ENCODE data around the gene RNF214.
"Not testable (repeated sequence)": the region's sequence is repeated elsewhere in the genome, so short reads cannot be mapped to it uniquely, and the experiment has no call there.

The RNF214 gene

DNA sequence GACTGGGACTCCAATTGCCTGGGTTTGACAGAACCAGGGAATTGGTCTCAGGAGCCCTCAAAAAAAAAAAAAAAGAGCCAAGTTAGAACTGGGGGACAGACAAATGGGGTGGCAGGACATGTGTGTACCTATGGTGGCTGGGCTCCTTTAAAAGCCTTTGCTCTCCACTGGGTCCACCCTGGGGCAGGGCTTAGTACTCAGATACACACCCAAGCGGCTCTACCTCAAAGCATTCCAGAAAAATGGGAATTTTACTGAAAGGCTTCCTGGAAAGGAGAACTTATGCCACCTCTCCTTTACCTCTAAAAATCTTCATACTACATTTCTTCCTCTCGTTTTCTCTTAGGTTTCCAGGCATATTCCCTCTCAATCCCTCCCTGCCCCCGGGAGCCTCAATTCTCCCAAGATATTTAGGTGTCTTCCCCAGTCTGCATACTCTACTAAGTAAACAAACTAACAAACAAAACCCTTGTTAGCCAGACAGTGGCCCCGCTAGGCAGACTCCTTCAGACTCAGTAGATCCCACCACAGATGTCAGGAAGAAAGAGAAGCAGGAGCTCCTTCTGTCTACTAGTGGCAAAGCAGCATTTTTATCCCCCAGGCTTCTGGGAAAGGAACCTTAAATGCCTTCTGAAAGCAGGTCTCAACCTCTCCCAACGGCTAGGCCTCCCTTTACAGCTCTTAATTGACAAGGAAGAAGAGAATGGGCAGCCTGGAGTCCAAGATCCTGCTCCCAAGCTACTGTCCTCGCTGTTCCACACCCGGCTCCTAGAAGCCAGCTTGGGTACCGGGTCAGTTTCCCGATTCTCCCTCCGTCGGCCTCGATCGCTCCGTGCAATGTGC, 1.3 kb upstream of the RNF214 start:
- DNase-seq (ENCODE audit: low spot score), result no peak

- DNase-seq (ENCODE audit: low spot score), result no peak
These were observed 704 bp upstream of the RNF214 start, which contains the start of gene PCSK7 for GRCh38 chr11:117231842-117232091. Gene PCSK7, minus strand, starts transcription at chr11:117232073. Its CDS starts 2,229 bp downstream, at chr11:117229844.

- DNase-seq (ENCODE audit: low spot score), result no peak
These were observed 489 bp downstream of the RNF214 start for GRCh38 chr11:117232911-117233409.

- no peak for DNase-seq (ENCODE audit: low spot score)
These were observed 5.8 kb downstream of the RNF214 start for GRCh38 chr11:117238221-117238620.

- no peak for DNase-seq (ENCODE audit: low spot score)
These were observed 6.8 kb downstream of the RNF214 start for GRCh38 chr11:117239295-117239694.

DNA sequence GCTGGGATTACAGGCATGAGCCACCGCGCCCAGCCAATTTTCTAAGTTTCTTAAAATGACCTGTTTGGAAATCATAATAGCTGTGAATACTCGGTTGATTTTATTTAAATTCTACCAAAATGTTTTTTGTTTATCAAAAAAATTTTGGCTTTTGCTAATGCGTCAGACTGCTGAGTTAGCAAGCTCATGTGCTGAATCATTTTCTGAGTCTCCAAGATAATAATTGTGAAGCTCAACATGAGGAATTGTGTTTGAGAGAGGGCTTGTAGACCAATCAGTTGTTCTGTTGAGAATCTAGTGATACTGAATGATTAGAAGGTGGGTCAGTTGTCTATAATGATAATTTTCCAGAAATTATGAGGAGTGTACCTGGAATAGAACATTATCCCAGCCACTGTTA, 15.9 kb downstream of the RNF214 start:
- DNase-seq (ENCODE audit: low spot score), result no peak

GRCh38 chr11:117249571-117249970, 17.1 kb downstream of the RNF214 start:
- DNase-seq (ENCODE audit: low spot score), result no peak

DNA sequence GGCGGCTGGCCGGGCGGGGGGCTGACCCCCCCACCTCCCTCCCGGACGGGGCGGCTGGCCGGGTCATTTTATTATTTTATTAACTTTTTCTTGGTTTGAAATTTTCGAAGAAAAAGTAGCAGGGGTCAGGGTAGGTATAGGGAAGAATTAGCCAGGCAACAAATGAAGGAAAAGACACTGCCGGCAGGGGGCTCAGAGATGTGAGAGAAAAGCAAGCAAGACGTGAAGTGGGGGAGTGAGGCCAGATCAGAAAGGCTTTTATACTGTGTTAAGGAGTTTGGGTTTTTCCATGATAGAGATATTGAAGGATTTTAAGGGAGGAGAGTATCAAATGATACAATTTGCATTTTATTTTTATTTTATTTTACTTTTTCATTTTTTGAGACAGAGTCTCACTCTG, 19.0 kb downstream of the RNF214 start:
- no peak for DNase-seq (ENCODE audit: low spot score)

DNA sequence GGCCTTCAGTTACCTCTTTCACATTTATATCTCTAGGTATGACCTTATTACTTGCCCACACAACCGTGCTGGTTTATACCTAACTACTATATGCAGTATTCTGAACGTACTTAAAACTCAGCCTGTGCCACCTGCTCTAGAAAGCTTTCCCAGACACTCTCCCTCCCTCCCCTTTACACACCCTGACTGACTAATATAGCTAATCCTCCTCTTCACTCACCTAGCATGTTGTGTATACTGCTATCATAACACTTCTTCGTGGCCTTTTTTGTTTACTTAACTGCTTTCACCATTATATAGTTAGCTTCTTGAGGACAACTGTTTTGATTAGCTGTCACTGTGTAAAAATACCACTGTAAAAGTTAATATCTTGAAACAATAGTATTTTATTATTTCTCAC, 23.5 kb downstream of the RNF214 start:
- no peak for DNase-seq (ENCODE audit: low spot score)

GRCh38 chr11:117256573-117256972, 24.1 kb downstream of the RNF214 start:
- DNase-seq (ENCODE audit: low spot score), result no peak

- DNase-seq (ENCODE audit: low spot score), result no peak
These were observed 26.1 kb downstream of the RNF214 start for GRCh38 chr11:117258576-117258975.

DNA sequence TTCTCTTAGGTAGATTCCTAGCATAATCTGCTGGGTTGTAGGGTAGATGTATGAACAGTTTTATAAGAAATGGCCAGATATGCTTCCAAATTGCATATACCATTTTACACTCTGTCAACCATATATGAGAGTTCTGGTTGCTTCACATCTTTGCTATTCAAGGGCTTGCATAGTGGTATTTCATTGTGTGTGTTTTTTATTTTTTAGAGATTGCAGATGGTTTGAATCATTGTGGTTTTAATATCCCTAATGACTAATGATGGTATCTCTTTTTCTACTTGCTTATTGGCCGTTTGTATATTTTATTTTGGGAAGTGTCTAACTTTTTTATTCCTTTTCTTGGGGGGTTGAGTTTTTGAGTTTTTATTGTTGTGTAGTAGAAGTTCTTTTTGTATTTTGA, 26.9 kb downstream of the RNF214 start:
- no peak for DNase-seq (ENCODE audit: low spot score)

DNA sequence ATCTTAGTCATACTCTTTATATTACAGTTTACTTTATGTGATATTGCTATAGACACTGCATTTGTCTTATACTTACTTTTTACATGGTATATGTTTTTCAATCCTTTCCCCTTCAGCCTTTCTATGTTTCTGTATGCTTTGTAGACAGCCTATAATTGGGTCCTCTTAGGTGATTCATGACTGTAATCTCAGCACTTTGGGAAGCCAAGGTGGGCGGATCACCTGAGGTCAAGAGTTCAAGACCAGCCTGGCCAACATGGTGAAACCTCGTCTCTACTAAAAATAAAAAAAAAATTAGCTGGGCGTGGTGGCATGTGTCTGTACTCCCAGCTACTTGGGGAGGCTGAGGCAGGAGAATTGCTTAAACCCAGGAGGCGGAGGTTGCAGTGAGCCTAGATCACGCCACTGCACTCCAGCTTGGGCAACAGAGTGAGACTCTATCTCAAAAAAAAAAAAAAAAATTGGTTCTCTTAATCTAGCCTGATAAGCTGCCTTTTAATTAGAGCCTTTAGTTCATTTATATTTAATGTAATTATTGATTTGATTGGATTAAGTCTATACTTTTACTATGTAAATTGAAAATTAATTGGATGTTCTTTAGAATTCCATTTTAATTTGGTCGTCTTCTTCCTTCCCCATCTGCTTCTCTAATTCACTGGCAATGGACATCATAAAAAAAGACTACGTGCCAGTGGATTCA, 32.3 kb downstream of the RNF214 start:
- DNase-seq (ENCODE audit: low spot score), result not testable (repeated sequence)

DNA sequence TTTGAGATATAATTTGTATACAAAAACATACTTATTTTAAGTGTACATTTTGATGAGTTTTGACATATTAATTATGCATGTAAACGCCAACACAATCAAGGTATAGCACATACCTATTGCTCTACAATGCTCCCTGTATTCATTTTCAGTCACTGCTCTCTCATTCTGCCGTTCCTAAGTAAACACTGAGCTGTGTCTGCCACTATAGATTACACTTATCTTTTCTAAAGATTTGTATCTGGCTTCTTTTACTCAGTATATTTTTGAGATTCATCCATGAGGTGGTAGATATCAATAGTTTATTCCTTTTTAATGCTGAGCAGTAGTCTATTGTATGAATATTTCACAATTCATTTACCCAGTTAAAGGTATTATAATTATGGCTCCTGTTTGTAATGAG, 33.3 kb downstream of the RNF214 start:
- DNase-seq (ENCODE audit: low spot score), result no peak

DNA sequence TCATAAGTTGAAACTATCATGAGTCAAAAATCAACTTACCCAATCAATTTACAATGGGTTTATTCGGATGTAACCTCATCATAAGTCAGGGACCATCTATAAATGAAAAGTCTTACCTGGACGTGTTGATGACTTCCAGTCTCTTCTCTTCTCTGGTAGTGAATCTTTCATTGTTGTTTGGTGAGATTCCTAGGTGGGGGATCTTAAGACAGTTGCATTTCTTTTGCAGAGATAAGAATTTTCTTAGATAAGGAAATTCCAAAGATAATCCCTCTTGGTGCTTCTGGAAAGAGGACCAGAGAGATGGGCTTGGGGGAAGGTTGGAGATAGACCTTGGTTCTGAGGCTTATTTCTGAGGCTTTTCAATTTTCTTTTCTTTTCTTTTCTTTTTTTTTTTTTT, 37.4 kb downstream of the RNF214 start:
- DNase-seq (ENCODE audit: low spot score), result no peak

DNA sequence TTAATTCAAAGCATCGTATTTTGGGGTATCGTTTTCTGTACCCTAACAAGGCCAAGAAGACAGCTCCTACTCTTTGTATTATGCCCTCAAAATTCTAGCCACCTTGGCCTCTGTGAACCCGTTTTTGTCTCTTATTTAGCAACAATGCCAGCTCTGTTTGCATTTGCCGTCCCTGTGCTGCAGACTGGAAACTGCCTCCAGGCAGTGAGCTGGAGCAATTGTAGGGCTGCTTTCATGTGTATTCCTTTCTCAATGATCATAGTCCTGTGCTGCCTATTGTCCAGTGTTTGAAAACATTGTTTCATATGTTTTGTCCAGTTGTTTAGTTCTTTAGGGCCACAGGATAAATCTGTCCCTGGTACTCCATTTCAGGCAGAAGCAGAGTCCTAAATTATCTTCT, 38.7 kb downstream of the RNF214 start:
- no peak for DNase-seq (ENCODE audit: low spot score)

GRCh38 chr11:117272175-117272574, 39.7 kb downstream of the RNF214 start:
- DNase-seq (ENCODE audit: low spot score), result not testable (repeated sequence)

- no peak for DNase-seq (ENCODE audit: low spot score)
These were observed 41.2 kb downstream of the RNF214 start for GRCh38 chr11:117273550-117274289.

GRCh38 chr11:117278347-117278746, 45.9 kb downstream of the RNF214 start:
- DNase-seq (ENCODE audit: low spot score), result no peak

DNA sequence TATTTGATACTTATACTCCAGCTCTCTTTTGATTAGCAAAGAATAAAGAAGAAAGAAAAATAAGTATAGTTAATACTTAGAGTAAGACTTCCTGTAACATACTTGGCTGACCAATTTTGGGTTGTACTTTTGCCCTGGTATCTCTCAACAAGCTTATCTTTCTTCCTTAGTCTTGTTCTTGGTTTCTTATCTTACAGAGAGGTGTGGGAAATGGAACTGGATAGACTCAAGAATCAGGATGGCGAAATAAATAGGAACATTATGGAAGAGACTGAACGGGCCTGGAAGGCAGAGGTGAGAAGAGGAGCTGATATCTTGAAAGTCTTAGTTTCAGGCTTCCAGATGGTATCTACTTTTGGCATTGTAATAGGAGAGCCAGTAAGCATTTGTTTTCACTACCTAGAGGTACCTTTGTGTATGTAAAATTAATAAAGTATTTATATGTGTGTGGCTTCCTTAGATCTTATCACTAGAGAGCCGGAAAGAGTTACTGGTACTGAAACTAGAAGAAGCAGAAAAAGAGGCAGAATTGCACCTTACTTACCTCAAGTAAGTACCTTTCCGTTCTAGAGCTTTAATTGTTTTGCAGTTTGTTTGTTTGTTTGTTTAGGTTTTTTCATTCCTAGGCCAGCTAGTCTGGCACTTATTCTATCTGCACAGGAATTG, 47.4 kb downstream of the RNF214 start:
- no peak for DNase-seq (ENCODE audit: low spot score)

DNA sequence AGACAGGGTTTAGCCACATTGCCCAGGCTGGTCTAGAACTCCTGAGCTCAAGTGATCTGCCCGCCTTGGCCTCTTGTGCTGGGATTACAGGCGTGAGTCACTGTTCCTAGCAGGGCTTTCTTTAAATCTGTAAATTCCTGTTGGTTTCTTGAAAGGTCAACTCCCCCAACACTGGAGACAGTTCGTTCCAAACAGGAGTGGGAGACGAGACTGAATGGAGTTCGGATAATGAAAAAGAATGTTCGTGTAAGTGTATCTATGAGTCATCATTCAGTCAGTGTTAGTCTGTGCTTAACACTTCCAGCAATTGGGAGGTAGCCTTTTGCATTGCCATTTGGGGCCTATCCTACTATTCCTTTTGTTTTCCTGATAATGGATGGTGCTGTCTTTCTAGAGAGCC, 48.7 kb downstream of the RNF214 start:
- no peak for DNase-seq (ENCODE audit: low spot score)

GRCh38 chr11:117281869-117282268, 49.4 kb downstream of the RNF214 start:
- DNase-seq (ENCODE audit: low spot score), result no peak
